GM15510 (cell line): Measurements from ENCODE around the gene KIF2B.

Experiments
- POLR2A ChIP-seq: IDR thresholded peaks from 3 replicates; pipeline ENCODE4 v1.6.1; 2011; ENCODE audit warnings: borderline replicate concordance; ENCODE audit not compliant: insufficient read length; ENCODE audit errors: extremely low read depth

KIF2B gene

DNA sequence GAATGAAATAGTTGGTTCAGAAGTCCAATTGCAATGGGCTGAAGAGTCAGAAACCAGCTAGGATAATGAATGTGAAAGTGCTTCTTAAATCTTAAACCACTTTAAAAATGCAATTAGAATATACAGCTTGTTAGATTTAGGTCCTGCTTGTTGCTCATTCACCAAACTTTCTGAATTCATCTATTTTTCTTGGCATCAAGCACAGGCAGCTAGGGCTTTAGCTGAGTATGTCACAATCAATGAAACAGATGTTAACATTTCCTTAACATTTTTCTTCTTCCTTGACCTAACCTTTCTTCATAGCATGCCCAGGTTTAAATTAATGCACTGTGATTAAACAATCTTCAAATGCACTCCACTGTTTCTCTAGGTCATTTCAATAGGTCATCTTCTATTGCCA is 14.4 kb downstream of the KIF2B start:
- TF ChIP-seq POLR2A = no peak

DNA sequence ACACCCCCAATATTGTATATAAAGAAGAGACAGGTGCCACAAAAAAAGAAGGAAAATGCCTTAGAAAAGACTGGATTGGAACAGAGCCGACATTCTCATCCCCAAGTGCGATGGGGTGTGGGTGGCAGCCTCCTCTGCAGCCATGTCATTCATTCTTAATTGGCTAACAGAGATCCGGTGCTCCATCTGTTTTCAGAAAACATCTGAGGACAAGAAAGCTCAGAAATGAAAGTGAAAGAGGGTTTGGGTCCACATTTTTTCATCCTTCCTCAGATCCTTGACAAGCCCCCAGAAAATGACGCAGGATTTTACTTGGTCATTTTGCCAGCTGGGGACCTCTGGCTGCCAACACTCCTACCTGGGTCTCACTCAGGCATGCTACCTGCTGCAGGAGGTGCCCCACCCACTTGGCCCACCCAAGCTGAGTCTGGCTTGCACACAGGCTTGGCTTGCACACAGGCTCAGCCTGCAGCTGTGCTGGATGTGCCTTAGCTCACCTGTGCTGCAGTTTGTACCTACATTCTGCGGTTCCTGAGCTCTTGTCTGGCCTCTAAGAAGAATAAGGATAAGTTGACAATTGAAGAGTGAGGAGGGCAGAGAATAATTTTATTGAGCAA is 21.9 kb downstream of the KIF2B start:
- TF ChIP-seq POLR2A = no peak
